Measurements from ENCODE around the gene TLN1. TPM values are rescaled to one million over a fixed set of nuclear protein-coding genes. Genes with fewer than 3 reads are reported as not detected.

TLN1 gene
- total RNA-seq, 2 experiments from 2014 or later: 98.8 to 177 TPM

DNA sequence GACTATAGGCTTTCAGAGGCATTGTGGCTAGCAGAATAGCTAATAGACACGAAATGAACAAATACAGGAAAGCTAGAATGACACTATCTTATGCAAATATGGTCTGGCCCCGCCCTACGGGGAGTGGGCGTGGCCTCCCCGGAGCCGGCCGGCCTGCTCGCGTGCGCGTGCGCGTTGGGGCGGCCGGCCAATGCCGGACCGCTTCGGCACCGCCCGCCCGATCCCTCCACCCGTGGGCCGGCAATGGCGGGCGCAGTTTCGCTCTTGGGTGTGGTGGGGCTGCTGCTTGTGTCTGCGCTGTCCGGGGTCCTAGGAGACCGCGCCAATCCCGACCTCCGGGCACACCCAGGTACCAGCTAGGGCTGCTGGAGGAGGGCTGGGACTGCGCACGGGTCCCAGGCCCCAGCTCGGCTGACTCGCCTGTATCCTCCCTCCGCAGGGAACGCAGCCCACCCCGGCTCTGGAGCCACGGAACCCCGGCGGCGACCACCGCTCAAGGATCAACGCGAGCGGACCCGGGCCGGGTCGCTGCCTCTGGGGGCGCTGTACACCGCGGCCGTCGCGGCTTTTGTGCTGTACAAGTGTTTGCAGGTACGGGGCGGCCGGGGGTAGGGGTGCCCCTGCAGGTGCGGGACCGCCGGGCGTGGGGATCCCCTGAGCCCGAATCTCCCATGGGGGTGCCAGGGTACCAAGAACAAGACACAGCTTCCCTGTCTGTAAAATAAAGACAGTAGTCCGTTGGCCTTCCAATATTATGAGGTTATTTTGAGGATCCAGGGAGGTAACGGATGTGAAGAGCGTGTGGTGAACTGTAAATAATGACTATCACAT, 73.6 kb downstream of the TLN1 start, which contains the start of gene CCDC107:
TSS of gene CCDC107 (plus strand) at position 156 of the 831 bp plus-strand sequence. CDS start at position 244, 88 bp downstream.
- Histone ChIP-seq H3K36me3 (ENCODE audit: insufficient read depth, low read length) (peaks cover 34% of the 10 kb centered on the region), H2AFZ (ENCODE audit: low read length) (peak within 1 kb of the TSS; percentile 62; the same call in 1 of the 2 replicates), H3K4me3 (ENCODE audit: low read depth, low read length, poor library complexity, severe bottlenecking) (peak within 1 kb of the TSS; percentile 81), H3K9me2 (ENCODE audit: insufficient read depth, low read length) (no peaks in the 10 kb centered on the region), H3K79me2 (ENCODE audit: insufficient read depth, low read depth, low read length) (peaks cover 19% of the 10 kb centered on the region; the same call in 1 of the 2 replicates), H3K27ac (ENCODE audit: low read depth, low read length, poor library complexity, severe bottlenecking) (peak within 1 kb of the TSS; percentile 84), H3K9me3 (ENCODE audit: low read length) (no peaks in the 10 kb centered on the region), H3K4me1 (ENCODE audit: insufficient read depth, low read length, poor library complexity, severe bottlenecking) (peaks cover 65% of the 10 kb centered on the region), H3K4me2 (ENCODE audit: low read length) (peak within 1 kb of the TSS; percentile 96), H4K20me1 (ENCODE audit: insufficient read depth, low read length) (0 out of 2 replicates have a peak, but pooled peaks cover 5% of the 10 kb centered on the region)
- TF ChIP-seq EZH2phosphoT487 (IDR thresholded peaks at IDR 0.05; ENCODE audit: borderline replicate concordance, low read depth, low read length): no peak
- TF ChIP-seq, protein P1, sequence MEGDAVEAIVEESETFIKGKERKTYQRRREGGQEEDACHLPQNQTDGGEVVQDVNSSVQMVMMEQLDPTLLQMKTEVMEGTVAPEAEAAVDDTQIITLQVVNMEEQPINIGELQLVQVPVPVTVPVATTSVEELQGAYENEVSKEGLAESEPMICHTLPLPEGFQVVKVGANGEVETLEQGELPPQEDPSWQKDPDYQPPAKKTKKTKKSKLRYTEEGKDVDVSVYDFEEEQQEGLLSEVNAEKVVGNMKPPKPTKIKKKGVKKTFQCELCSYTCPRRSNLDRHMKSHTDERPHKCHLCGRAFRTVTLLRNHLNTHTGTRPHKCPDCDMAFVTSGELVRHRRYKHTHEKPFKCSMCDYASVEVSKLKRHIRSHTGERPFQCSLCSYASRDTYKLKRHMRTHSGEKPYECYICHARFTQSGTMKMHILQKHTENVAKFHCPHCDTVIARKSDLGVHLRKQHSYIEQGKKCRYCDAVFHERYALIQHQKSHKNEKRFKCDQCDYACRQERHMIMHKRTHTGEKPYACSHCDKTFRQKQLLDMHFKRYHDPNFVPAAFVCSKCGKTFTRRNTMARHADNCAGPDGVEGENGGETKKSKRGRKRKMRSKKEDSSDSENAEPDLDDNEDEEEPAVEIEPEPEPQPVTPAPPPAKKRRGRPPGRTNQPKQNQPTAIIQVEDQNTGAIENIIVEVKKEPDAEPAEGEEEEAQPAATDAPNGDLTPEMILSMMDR (conservative IDR thresholded peaks at IDR 0.05; ENCODE audit: low read length): peak; percentile 85
- intact Hi-C loops (cut with micrococcal nuclease; ENCODE audit: unreplicated experiment): loop anchor here (2.0 to 5.0 kb wide), 5 partner anchors 38 to 169 kb away; partner anchors contain the start of genes CD72, FAM221B, TESK1 and TMEM8B
- DNase-seq (ENCODE audit: low spot score): peak; percentile 91
- POLR2A ChIA-PET: interaction anchor here (0.6 to 3.9 kb wide), 9 partner anchors 11 to 73 kb away, joined by 3 to 47 read pairs (median 6); partner anchors contain the start of genes CREB3, TESK1 and TLN1
- CTCF ChIA-PET (ENCODE audit: unreplicated experiment): interaction anchor here (0.9 to 2.0 kb wide), 6 partner anchors 11 to 69 kb away, joined by 3 to 15 read pairs (median 4); partner anchors contain the start of gene TESK1
- no TSS peak for BruUV-seq (replicated peaks)

DNA sequence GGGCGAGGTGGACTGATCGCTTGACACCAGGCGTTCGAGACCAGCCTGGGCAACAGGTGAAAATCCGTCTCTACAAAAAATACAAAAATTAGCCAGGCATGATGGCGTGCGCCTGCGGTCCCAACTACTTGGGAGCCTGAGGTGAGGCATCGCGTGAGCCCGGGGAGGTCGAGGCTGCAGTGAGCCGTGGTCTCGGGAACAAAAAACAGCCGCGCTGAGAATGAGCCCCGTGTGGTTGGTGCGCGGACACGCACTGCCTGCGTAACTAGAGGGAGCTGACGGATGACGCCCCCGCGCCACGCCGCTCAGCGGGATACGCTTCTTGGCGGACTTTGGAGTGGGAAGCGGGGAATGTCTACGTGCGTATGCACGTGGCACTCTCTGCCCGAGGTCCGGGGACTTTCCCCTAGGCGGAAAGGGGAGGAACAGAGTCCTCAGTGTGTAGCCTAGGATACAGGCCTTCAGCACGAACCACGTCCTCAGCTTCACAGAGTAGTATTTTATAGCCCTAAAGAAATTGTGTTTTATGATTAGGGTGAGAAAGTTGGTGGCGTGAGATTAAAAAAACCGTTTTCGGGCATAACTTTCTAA, 74.4 kb downstream of the TLN1 start, which contains the start of gene RMRP:
TSS of gene RMRP (minus strand) at position 474 of the 591 bp plus-strand sequence.
- Histone ChIP-seq H3K79me2 (ENCODE audit: insufficient read depth, low read depth, low read length) (peaks cover 14% of the 10 kb centered on the region; the same call in 1 of the 2 replicates), H2AFZ (ENCODE audit: low read length) (peak within 1 kb of the TSS; percentile 62; the same call in 1 of the 2 replicates), H3K9me2 (ENCODE audit: insufficient read depth, low read length) (no peaks in the 10 kb centered on the region), H4K20me1 (ENCODE audit: insufficient read depth, low read length) (0 out of 2 replicates have a peak, but pooled peaks cover 5% of the 10 kb centered on the region), H3K4me3 (ENCODE audit: low read depth, low read length, poor library complexity, severe bottlenecking) (peak within 1 kb of the TSS; percentile 81), H3K36me3 (ENCODE audit: insufficient read depth, low read length) (peaks cover 27% of the 10 kb centered on the region), H3K9me3 (ENCODE audit: low read length) (no peaks in the 10 kb centered on the region), H3K4me2 (ENCODE audit: low read length) (peak within 1 kb of the TSS; percentile 96), H3K27ac (ENCODE audit: low read depth, low read length, poor library complexity, severe bottlenecking) (peak within 1 kb of the TSS; percentile 84), H3K4me1 (ENCODE audit: insufficient read depth, low read length, poor library complexity, severe bottlenecking) (peaks cover 64% of the 10 kb centered on the region)
- BruUV-seq (replicated peaks): no TSS peak
- CTCF ChIA-PET (ENCODE audit: unreplicated experiment): interaction anchor here (0.9 to 2.0 kb wide), 4 partner anchors 10 to 58 kb away, joined by 3 to 15 read pairs (median 4); no protein-coding TSS in a partner anchor
- TF ChIP-seq, protein P1 (conservative IDR thresholded peaks at IDR 0.05; ENCODE audit: low read length): 0 out of 2 replicates have a peak, but pooled peaks have one; percentile 27
- no peak for TF ChIP-seq EZH2phosphoT487 (IDR thresholded peaks at IDR 0.05; ENCODE audit: borderline replicate concordance, low read depth, low read length)
- intact Hi-C loops (cut with micrococcal nuclease; ENCODE audit: unreplicated experiment): loop anchor here (2.0 to 5.0 kb wide), 6 partner anchors 39 to 170 kb away; partner anchors contain the start of genes CD72, FAM221B, HINT2 and TESK1
- POLR2A ChIA-PET: interaction anchor here (0.6 to 3.9 kb wide), 11 partner anchors 10 to 91 kb away, joined by 3 to 47 read pairs (median 5); partner anchors contain the start of genes CREB3, TESK1 and TLN1
- peak; percentile 96 for DNase-seq (ENCODE audit: low spot score)

Measured in OCI-LY7 (cell line).